ENCODE results near the gene RIPOR2. TPM values are rescaled to one million over a fixed set of nuclear protein-coding genes. Genes with fewer than 3 reads are reported as not detected.

Gene RIPOR2
- total RNA-seq, 1 experiment from 2014 or later, result 0.47 TPM

Other genes with a start within 250 kb of the RIPOR2 start
- gene C6orf62, start 216.8 kb downstream of the RIPOR2 start, total RNA-seq (2022), result 334 and 370 TPM in 2 replicates
- gene GMNN, start 161.0 kb downstream of the RIPOR2 start, total RNA-seq (2022), result 183 and 200 TPM in 2 replicates
- gene ARMH2, start 137.0 kb downstream of the RIPOR2 start, total RNA-seq (2022), result not detected in 2 replicates